ENCODE measurements around the gene TGFBR3. TPM values are rescaled to one million over a fixed set of nuclear protein-coding genes. Genes with fewer than 3 reads are reported as not detected.

The TGFBR3 gene
- total RNA-seq, 1 experiment from 2014 or later = 14.5 TPM

- POLR2A ChIA-PET = no interaction called here
- no TSS peak for BruUV-seq (replicated peaks)
- no peak for TF ChIP-seq TCF7L2 (IDR thresholded peaks at IDR 0.05; ENCODE audit: low read depth, low read length)
- no peak for TF ChIP-seq REST (IDR thresholded peaks at IDR 0.05; ENCODE audit: insufficient read depth in 1 of 2, low read depth in 2 of 2, low read length in 1 of 2)
- no peak for TF ChIP-seq CTCF (IDR thresholded peaks at IDR 0.05)
- TF ChIP-seq POLR2AphosphoS5 (IDR thresholded peaks at IDR 0.05; ENCODE audit: low read depth, low read length) = no peak
- TF ChIP-seq SIN3A (IDR thresholded peaks at IDR 0.05; ENCODE audit: borderline replicate concordance, insufficient read depth, low read depth, low read length) = no peak
- H3K36me3 ChIP-seq (ENCODE audit: control insufficient read depth, insufficient read depth, low read length) = no peaks in the 10 kb centered on the region
- H3K27me3 ChIP-seq (ENCODE audit: control insufficient read depth, insufficient read depth, low read length) = no peaks in the 10 kb centered on the region
- intact Hi-C loops (cut with micrococcal nuclease; ENCODE audit: unreplicated experiment) (no loop called here), in situ Hi-C loops (cut with HindIII; ENCODE audit: low pct_unique_long_range_greater_than_20kb, low sequenced_read_pairs) (no loop called here)
- ATAC-seq (no peak), DNase-seq (ENCODE audit: low read depth, low spot score) (no peak)
- no peaks in the 10 kb centered on the region for H3K9me3 ChIP-seq (ENCODE audit: control insufficient read depth, insufficient read depth, low read depth, low read length)
- CTCF ChIA-PET = interaction anchor here (0.6 kb wide), 1 partner anchor 22 kb away, joined by 3 read pairs; no protein-coding TSS in a partner anchor
- no peak overlapping the region for H3K4me3 ChIP-seq (ENCODE audit: low read depth in 2 of 2, low read length in 2 of 2)
- H3K27ac ChIP-seq (ENCODE audit: low read length) = no peak overlapping the region
- no peaks in the 10 kb centered on the region for H3K4me1 ChIP-seq (ENCODE audit: control insufficient read depth, insufficient read depth, low read length)
These were observed 178.1 kb downstream of the TGFBR3 start for GRCh38 chr1:91707890-91708218.

- Histone ChIP-seq H3K9me3 (ENCODE audit: control insufficient read depth, insufficient read depth, low read depth, low read length) (no peaks in the 10 kb centered on the region), H3K36me3 (ENCODE audit: control insufficient read depth, insufficient read depth, low read length) (no peaks in the 10 kb centered on the region), H3K27me3 (ENCODE audit: control insufficient read depth, insufficient read depth, low read length) (no peaks in the 10 kb centered on the region), H3K4me3 (ENCODE audit: low read depth in 2 of 2, low read length in 2 of 2) (no peak overlapping the region), H3K4me1 (ENCODE audit: control insufficient read depth, insufficient read depth, low read length) (no peaks in the 10 kb centered on the region), H3K27ac (ENCODE audit: low read length) (no peak overlapping the region)
- DNase-seq (ENCODE audit: low read depth, low spot score) (no peak), ATAC-seq (no peak)
- in situ Hi-C loops (cut with HindIII; ENCODE audit: low pct_unique_long_range_greater_than_20kb, low sequenced_read_pairs) (no loop called here), intact Hi-C loops (cut with micrococcal nuclease; ENCODE audit: unreplicated experiment) (no loop called here)
- CTCF ChIA-PET = no interaction called here
- no peak for TF ChIP-seq SIN3A (IDR thresholded peaks at IDR 0.05; ENCODE audit: borderline replicate concordance, insufficient read depth, low read depth, low read length)
- no peak for TF ChIP-seq REST (IDR thresholded peaks at IDR 0.05; ENCODE audit: insufficient read depth in 1 of 2, low read depth in 2 of 2, low read length in 1 of 2)
- no peak for TF ChIP-seq POLR2AphosphoS5 (IDR thresholded peaks at IDR 0.05; ENCODE audit: low read depth, low read length)
- TF ChIP-seq CTCF (IDR thresholded peaks at IDR 0.05) = no peak
- no peak for TF ChIP-seq TCF7L2 (IDR thresholded peaks at IDR 0.05; ENCODE audit: low read depth, low read length)
- POLR2A ChIA-PET = no interaction called here
- BruUV-seq (replicated peaks) = no TSS peak
These were observed 178.6 kb downstream of the TGFBR3 start for GRCh38 chr1:91707114-91707889.

Measured in Panc1 (cell line).